Tibial nerve (tissue), 4 donors: Measurements from ENCODE around the gene MAD2L2.

Experiments
- EP300 ChIP-seq, 2 donors: sonication (generic); formaldehyde crosslinking; IDR thresholded peaks; one replicate each; pipeline ENCODE4 v1.6.1; 2017; ENCODE audit warnings: antibody characterized with exemption in 2 of 2, mild to moderate bottlenecking in 1 of 2
- TF ChIP-seq, protein P1 (sequence below), 5 experiments: fragments of 200-600 bp in 3 of 5; fragments of 450-650 bp in 2 of 5; sonication (generic) in 3 of 5; IDR thresholded peaks; one replicate each; pipeline ENCODE4 v1.5.1; 2016 to 2019; ENCODE audit warnings: antibody characterized with exemption in 5 of 5, mild to moderate bottlenecking in 3 of 5, moderate library complexity in 2 of 5

DNA sequence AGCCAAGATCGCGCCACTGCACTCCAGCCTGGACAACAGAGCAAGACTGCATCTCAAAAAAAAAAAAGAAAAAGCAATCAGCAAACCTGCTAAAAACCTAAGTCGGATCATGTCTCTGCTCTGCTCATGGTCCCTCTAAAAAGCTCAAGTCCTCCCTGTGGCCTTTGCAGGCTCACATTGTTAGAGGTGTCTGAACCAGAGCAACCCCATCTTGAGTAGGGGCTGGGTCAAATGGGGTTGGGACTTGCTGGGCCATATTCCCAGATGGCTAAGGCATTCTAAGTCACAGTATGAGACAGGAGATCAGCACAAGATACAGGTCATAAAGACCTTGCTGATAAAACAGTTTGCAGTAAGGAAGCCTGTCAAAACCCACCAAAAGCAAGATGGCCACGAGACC is 7.6 kb upstream of the MAD2L2 start:
- TF ChIP-seq, protein P1, sequence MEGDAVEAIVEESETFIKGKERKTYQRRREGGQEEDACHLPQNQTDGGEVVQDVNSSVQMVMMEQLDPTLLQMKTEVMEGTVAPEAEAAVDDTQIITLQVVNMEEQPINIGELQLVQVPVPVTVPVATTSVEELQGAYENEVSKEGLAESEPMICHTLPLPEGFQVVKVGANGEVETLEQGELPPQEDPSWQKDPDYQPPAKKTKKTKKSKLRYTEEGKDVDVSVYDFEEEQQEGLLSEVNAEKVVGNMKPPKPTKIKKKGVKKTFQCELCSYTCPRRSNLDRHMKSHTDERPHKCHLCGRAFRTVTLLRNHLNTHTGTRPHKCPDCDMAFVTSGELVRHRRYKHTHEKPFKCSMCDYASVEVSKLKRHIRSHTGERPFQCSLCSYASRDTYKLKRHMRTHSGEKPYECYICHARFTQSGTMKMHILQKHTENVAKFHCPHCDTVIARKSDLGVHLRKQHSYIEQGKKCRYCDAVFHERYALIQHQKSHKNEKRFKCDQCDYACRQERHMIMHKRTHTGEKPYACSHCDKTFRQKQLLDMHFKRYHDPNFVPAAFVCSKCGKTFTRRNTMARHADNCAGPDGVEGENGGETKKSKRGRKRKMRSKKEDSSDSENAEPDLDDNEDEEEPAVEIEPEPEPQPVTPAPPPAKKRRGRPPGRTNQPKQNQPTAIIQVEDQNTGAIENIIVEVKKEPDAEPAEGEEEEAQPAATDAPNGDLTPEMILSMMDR (IDR thresholded peaks at IDR 0.05) = no peak
- TF ChIP-seq EP300 (IDR thresholded peaks at IDR 0.05) = no peak
